Right atrium auricular region (tissue), 2 donors: ENCODE measurements around the gene CACTIN. TPM values are rescaled to one million over a fixed set of nuclear protein-coding genes. Genes with fewer than 3 reads are reported as not detected.

Experiments used
- DNase-seq: peaks from one replicate; pipeline ENCODE4 v3.0.0-alpha.2; 2019; ENCODE audit warnings: low spot score
- H3K27ac ChIP-seq, 2 donors: fragments of 200-600 bp; sonication (generic); 1 replicate in 1 of 2; 2 replicates in 1 of 2; pipeline ENCODE4 v1.5.1; 2016 to 2019
- H3K27me3 ChIP-seq, 2 donors: fragments of 200-600 bp; sonication (generic); one replicate each; pipeline versions ENCODE4 v1.5.1 to v1.6.0; 2017 to 2019
- H3K36me3 ChIP-seq: fragments of 200-600 bp; sonication (generic); one replicate; pipeline ENCODE4 v1.5.1; 2016
- H3K4me1 ChIP-seq, 2 donors: fragments of 200-600 bp; sonication (generic); one replicate each; pipeline versions ENCODE4 v1.5.1 to v1.6.0; 2017 to 2019
- H3K4me3 ChIP-seq, 2 donors: fragments of 200-600 bp; sonication (generic); 1 replicate in 1 of 2; 2 replicates in 1 of 2; pipeline ENCODE4 v1.5.1; 2017 to 2019; ENCODE audit warnings: mild to moderate bottlenecking in 1 of 2, moderate library complexity in 1 of 2
- H3K9me3 ChIP-seq, 2 donors: fragments of 200-600 bp; sonication (generic); one replicate each; pipeline ENCODE4 v1.5.1; 2019
- total RNA-seq, 2 donors: library from RNA; depleted of rRNA; stranded (reverse); fragments of >200 nt; gene quantifications; one replicate each; pipeline ENCODE4 v1.1.0, GENCODE V29; 2016
- TF ChIP-seq, protein P1 (sequence below), 2 donors: fragments of 200-600 bp; sonication (generic); IDR thresholded peaks; one replicate each; pipeline ENCODE4 v1.5.1; 2019; ENCODE audit warnings: antibody characterized with exemption in 2 of 2

The CACTIN gene
- total RNA-seq, 2 donors from 2014 or later, result 11.2 to 22.8 TPM

DNA sequence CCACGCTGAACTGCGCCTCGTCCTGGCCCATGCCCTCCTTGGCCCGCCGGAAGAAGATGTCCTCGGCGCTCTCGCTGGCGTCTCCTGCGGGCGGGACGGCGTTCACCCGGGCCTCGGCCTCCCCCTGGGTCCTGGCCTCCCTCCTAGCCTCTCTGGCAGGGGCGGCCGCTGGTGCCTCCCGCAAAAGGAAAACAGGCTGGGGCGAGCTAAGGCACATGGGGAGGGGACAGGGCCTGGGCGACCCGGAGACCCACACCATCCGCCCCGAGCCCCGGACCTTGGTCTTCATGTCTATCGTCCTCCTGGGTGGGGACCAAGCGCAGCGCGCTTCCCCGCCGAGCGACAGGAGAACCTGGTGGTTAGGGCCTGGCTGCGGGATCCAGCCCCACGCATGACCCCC lies 14.3 kb downstream of the CACTIN start:
- no peak for DNase-seq
- Histone ChIP-seq H3K36me3 (peaks cover 30% of the 10 kb centered on the region), H3K9me3 (no peaks in the 10 kb centered on the region), H3K27me3 (no peaks in the 10 kb centered on the region), H3K4me3 (no peak overlapping the region), H3K4me1 (peaks cover 0 to 35% of the 10 kb centered on the region in 2 donors), H3K27ac (no peak overlapping the region)
- TF ChIP-seq, protein P1, sequence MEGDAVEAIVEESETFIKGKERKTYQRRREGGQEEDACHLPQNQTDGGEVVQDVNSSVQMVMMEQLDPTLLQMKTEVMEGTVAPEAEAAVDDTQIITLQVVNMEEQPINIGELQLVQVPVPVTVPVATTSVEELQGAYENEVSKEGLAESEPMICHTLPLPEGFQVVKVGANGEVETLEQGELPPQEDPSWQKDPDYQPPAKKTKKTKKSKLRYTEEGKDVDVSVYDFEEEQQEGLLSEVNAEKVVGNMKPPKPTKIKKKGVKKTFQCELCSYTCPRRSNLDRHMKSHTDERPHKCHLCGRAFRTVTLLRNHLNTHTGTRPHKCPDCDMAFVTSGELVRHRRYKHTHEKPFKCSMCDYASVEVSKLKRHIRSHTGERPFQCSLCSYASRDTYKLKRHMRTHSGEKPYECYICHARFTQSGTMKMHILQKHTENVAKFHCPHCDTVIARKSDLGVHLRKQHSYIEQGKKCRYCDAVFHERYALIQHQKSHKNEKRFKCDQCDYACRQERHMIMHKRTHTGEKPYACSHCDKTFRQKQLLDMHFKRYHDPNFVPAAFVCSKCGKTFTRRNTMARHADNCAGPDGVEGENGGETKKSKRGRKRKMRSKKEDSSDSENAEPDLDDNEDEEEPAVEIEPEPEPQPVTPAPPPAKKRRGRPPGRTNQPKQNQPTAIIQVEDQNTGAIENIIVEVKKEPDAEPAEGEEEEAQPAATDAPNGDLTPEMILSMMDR (IDR thresholded peaks at IDR 0.05), result no peak

DNA sequence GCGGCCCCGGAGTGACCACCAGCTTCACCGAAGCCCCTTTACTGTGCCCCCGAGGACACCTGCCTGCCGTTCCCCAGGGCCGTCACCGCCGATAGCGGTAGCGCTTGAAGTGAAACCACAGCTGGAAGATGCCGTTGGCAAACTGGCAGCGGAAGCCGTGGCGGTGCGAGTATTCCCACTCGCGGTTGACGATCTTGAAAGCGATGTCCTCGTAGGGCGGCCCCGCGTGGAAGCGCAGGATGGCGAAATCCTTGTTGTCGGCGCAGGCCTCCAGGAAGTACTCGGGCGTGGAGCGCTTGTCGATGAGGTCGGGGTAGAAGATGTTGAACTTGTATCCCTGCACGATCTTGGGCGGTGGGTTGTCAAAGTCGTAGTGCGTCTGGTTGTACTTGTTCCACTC lies 14.7 kb downstream of the CACTIN start:
- DNase-seq, result no peak

DNA sequence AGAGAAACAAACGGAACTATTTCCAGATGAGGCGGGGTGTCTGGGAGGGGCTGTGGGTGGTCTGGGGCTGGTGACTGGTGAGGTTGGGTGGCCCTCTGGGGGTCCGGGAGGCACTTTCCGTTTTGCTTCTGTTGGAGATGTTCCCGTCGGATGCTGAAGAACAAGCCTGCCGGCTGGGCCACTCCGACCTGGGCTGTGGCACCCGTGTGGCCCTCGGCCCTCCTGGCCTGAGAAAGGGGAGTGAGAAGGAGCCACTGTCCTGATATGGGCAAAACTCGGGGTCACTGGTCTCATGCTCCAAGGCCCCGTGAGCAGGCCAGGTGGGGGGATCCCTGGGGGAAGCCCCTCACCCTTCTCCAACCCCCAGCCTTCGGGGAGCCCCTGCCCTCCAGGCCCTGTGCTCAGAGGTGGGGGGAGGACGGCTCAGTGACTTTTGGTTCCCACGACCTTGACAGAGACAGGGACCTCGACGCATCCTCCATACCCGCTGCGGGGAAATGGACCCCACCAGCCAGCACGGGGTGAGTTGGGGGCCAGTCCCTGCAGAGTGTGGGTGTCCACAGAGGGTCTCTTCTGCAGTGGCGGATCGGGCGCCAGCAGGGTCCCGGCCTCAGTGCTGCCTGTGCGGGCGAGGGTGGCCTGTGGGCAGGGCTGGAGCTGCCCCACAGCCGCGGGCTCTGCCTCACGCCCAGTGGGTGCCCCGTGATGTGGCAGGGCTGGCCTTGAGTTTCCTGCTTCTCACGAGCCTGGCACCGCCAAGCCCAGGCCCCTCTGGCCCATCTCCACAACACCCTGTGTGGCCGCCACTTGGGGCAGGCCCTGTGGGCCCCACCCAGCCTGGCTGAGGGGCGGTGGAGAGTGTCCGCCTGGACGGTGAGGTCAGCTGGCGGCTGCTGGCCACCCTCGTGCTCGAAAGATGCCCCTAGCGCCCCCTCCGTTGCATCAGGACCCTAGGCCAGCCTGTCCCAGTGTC lies 15.6 kb downstream of the CACTIN start:
- peaks cover 0 to 48% of the 10 kb centered on the region in 2 donors for H3K4me1 ChIP-seq
- H3K27me3 ChIP-seq, result no peaks in the 10 kb centered on the region
- H3K36me3 ChIP-seq, result peaks cover 30% of the 10 kb centered on the region
- peak overlapping the region in 1 of 2 donors; percentile 83 for H3K27ac ChIP-seq
- no peaks in the 10 kb centered on the region for H3K9me3 ChIP-seq
- H3K4me3 ChIP-seq, result no peak overlapping the region
- DNase-seq, result no peak
- TF ChIP-seq, protein P1 (IDR thresholded peaks at IDR 0.05), result no peak

More for the DNA sequence above, 14.7 kb downstream of the CACTIN start:
- TF ChIP-seq, protein P1 (IDR thresholded peaks at IDR 0.05), result no peak
- Histone ChIP-seq H3K36me3 (peaks cover 30% of the 10 kb centered on the region), H3K4me1 (peaks cover 0 to 40% of the 10 kb centered on the region in 2 donors), H3K27ac (no peak overlapping the region), H3K27me3 (no peaks in the 10 kb centered on the region), H3K9me3 (no peaks in the 10 kb centered on the region), H3K4me3 (no peak overlapping the region)

DNA sequence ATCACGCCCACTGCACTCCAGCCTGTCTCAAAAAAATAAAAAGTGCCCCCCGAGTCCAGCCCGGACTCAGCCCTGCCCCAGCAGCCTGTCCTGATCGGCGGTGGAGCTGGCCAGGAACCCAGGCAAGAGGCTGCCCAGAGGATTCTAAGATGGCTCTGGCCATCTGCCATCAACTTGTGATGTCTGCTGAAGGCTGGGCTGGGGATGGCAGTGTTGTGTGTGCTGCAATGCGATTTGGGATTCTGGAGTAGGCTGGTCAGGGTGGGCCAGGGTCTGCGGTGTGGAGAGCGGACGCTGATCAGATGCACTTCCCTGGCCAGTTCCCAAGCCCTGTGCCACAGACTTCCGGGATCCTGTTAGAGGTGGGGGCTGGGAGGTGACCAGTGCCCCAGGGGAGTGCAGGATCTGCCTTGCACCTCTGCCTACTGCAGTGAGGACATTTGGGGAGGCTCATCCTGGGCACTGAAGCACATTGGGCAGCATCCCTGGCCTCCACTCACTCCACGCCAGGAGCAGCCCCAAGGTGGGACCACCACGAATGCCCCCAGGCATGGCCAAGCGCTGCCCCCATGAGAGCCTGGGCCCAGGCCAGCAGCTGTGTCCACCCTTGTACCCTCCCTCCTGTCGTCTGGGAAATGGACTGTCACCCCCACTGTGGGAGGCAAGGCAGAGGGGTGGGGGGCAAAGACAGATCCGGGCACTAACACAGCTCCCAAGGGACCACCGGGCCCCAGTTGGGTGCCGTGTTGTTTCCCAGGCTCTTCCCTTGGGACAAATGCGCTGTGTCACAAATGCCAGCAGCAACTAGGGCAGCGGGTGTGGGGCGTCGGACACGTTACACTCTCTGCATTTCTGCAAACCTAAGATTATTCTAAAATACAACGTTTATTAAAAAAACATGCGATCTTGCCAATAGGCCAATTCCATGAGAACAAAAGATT lies 16.5 kb downstream of the CACTIN start:
- DNase-seq, result no peak
- H3K4me3 ChIP-seq, result no peak overlapping the region
- TF ChIP-seq, protein P1 (IDR thresholded peaks at IDR 0.05), result no peak
- peak overlapping the region in 1 of 2 donors; percentile 83 for H3K27ac ChIP-seq
- peaks cover 30% of the 10 kb centered on the region for H3K36me3 ChIP-seq
- H3K4me1 ChIP-seq, result peaks cover 0 to 55% of the 10 kb centered on the region in 2 donors
- H3K27me3 ChIP-seq, result no peaks in the 10 kb centered on the region
- no peaks in the 10 kb centered on the region for H3K9me3 ChIP-seq

DNA sequence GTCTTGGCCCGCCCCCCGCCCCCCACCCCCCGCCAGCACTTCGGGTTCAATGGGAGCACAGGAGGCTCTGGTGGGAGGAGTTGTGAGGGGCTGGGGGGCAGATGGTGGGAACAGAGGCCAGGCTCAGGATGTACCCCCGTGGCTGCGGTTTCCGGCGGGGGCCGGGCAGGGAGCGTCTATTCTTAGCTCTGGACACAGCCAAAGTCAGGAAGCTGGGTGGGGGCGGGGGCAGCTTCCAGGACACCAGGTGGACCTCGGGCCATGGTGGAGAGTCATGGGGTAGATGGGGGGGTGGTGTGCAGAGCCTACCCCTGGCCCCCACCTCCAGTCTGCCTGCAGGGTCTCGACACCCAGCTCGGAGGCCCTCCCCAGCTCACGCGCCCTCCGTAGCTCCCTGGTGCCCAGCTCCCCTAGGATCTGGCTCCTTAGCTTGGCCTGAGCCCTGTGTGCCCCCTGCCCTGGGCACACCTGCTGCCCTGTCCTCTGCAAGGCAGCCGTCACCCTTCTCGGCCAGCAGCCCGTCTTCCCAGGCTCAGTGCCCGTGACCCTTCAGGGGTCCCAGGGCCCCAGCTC lies 17.8 kb downstream of the CACTIN start:
- Histone ChIP-seq H3K36me3 (peaks cover 30% of the 10 kb centered on the region), H3K27ac (peak overlapping the region; percentile 79 to 83), H3K27me3 (no peaks in the 10 kb centered on the region), H3K4me1 (peaks cover 0 to 67% of the 10 kb centered on the region in 2 donors), H3K9me3 (no peaks in the 10 kb centered on the region), H3K4me3 (no peak overlapping the region)
- TF ChIP-seq, protein P1 (IDR thresholded peaks at IDR 0.05), result no peak
- DNase-seq, result no peak
